Loucy (cell line): ENCODE results near the gene RASSF10.
"Not testable (repeated sequence)": the region's sequence is repeated elsewhere in the genome, so short reads cannot be mapped to it uniquely, and the experiment has no call there.

Source experiments
- H2AFZ ChIP-seq: fragments of 200-600 bp; sonication (generic); 2 replicates; pipeline ENCODE4 v1.6.0; 2016; ENCODE audit warnings: antibody characterized with exemption, mild to moderate bottlenecking, low read length, moderate library complexity
- H3F3A ChIP-seq: fragments of 200-600 bp; 2 replicates; pipeline ENCODE4 v1.6.0; 2016; ENCODE audit warnings: antibody characterized with exemption, low read depth, mild to moderate bottlenecking
- H3K27me3 ChIP-seq: fragments of 200-600 bp; sonication (generic); 2 replicates; pipeline ENCODE4 v1.6.1; 2014; ENCODE audit warnings: low read length, mild to moderate bottlenecking; ENCODE audit not compliant: insufficient read depth, poor library complexity, severe bottlenecking
- H3K36me3 ChIP-seq: fragments of 200-600 bp; sonication (generic); 2 replicates; pipeline ENCODE4 v1.6.1; 2016; ENCODE audit warnings: low read length; ENCODE audit not compliant: insufficient read depth
- H3K4me1 ChIP-seq: fragments of 200-600 bp; sonication (generic); 2 replicates; pipeline ENCODE4 v1.5.1; 2014; ENCODE audit warnings: low read length, mild to moderate bottlenecking; ENCODE audit not compliant: insufficient read depth, poor library complexity, severe bottlenecking
- H3K4me2 ChIP-seq: fragments of 200-600 bp; sonication (generic); 2 replicates; pipeline ENCODE4 v1.6.0; 2014; ENCODE audit warnings: antibody characterized with exemption, low read length, low read depth, mild to moderate bottlenecking; ENCODE audit not compliant: poor library complexity, severe bottlenecking
- H3K4me3 ChIP-seq: fragments of 200-600 bp; sonication (generic); 2 replicates; pipeline ENCODE4 v1.5.1; 2014; ENCODE audit warnings: low read length, mild to moderate bottlenecking, mixed read lengths; ENCODE audit not compliant: poor library complexity, severe bottlenecking
- H3K79me2 ChIP-seq: fragments of 200-600 bp; sonication (generic); 2 replicates; pipeline ENCODE4 v1.6.1; 2014; ENCODE audit warnings: low read length; ENCODE audit not compliant: insufficient read depth
- H3K9ac ChIP-seq: fragments of 200-600 bp; sonication (generic); 2 replicates; pipeline ENCODE4 v1.6.0; 2014; ENCODE audit warnings: mild to moderate bottlenecking, low read depth, low read length, moderate library complexity; ENCODE audit not compliant: poor library complexity, severe bottlenecking
- H3K9me2 ChIP-seq: fragments of 200-600 bp; sonication (generic); replicated peaks from 2 replicates; pipeline ENCODE4 v1.6.1; 2016; ENCODE audit warnings: low read depth, low read length, mixed read lengths
- H3K9me3 ChIP-seq: fragments of 200-600 bp; sonication (generic); 2 replicates; pipeline ENCODE4 v1.6.1; 2014; ENCODE audit warnings: mild to moderate bottlenecking, antibody characterized with exemption, low read length, low read depth; ENCODE audit not compliant: insufficient read depth
- H4K20me1 ChIP-seq: fragments of 200-600 bp; sonication (generic); 2 replicates; pipeline ENCODE4 v1.6.0; 2014; ENCODE audit warnings: antibody characterized with exemption, low read length, mild to moderate bottlenecking; ENCODE audit not compliant: insufficient read depth, poor library complexity, severe bottlenecking
- EZH2phosphoT487 ChIP-seq: fragments of 200-600 bp; IDR thresholded peaks from 2 replicates; pipeline ENCODE4 v1.6.1; 2018; ENCODE audit warnings: antibody characterized with exemption, mild to moderate bottlenecking, moderate library complexity, borderline replicate concordance
- TF ChIP-seq, protein P1 (sequence below): fragments of 200-600 bp; sonication (generic); conservative IDR thresholded peaks from 2 replicates; pipeline ENCODE4 v1.5.1; 2014; ENCODE audit warnings: mild to moderate bottlenecking, antibody characterized with exemption, low read length

The RASSF10 gene

DNA sequence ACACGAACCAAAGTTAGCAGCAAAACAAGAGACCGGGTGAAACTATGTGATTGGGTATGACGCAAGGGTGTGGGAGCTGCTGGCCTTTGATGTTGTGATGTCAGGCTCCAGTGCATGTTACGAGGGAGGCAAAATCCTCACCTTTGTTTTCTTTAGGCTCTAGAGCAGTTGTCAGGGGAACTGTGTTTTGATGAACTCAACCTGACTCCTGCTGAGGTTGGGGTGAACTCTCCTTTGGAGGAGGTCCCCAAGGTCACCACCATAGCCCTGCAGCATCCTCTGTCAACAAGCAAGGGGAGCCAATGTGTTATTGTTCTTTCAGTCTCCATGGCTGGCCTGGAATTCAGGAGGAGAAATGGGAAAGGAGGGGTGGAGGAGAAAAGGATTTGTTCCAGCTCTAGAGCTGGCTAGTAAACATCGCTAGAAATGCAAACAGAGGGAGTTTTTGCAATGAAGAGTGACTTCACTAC, 33.8 kb downstream of the RASSF10 start:
- Histone ChIP-seq H3K4me1 (no peaks in the 10 kb centered on the region), H2AFZ (no peak overlapping the region), H3K36me3 (no peaks in the 10 kb centered on the region), H3K4me3 (no peak overlapping the region), H3K9me3 (no peaks in the 10 kb centered on the region), H3K9me2 (no peaks in the 10 kb centered on the region), H3F3A (no peaks in the 10 kb centered on the region), H3K27me3 (peaks cover 5% of the 10 kb centered on the region), H3K79me2 (no peaks in the 10 kb centered on the region), H4K20me1 (no peaks in the 10 kb centered on the region), H3K9ac (no peak overlapping the region), H3K4me2 (no peak overlapping the region)
- TF ChIP-seq, protein P1, sequence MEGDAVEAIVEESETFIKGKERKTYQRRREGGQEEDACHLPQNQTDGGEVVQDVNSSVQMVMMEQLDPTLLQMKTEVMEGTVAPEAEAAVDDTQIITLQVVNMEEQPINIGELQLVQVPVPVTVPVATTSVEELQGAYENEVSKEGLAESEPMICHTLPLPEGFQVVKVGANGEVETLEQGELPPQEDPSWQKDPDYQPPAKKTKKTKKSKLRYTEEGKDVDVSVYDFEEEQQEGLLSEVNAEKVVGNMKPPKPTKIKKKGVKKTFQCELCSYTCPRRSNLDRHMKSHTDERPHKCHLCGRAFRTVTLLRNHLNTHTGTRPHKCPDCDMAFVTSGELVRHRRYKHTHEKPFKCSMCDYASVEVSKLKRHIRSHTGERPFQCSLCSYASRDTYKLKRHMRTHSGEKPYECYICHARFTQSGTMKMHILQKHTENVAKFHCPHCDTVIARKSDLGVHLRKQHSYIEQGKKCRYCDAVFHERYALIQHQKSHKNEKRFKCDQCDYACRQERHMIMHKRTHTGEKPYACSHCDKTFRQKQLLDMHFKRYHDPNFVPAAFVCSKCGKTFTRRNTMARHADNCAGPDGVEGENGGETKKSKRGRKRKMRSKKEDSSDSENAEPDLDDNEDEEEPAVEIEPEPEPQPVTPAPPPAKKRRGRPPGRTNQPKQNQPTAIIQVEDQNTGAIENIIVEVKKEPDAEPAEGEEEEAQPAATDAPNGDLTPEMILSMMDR = no peak
- no peak for TF ChIP-seq EZH2phosphoT487

DNA sequence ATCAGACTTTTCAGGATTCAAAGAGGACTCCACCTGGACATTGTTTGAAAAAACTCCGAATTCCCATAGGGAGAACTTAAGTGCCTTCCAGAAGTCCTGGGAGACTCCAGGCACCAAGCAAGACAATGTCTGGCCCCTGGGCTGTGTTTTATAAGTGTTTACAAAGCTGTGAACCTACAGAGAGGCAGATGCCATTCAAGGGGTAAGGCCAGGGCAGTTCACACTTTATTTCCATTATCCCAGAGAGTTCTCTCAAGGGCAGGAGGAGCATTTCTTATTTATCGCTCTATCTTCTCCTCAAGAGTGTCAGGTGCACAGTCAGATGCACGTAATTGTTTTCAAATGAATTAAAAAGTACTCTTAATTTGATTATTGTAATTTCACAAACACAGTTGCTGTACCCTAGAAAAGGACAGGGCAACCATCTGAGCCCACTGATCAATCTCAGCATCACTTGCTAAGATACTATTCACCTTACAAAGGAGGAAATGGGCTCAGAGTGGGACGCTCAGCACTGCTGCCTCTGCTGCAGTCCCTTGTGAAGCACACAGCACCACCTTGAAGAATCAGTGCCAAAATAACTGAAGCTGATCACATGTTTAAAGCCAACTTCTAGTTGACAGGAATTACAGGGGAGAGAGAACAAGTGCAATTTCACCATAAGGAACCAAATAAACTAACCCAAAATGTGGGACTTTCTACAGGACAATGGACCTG, 35.0 kb downstream of the RASSF10 start:
- no peaks in the 10 kb centered on the region for H3F3A ChIP-seq
- no peak overlapping the region for H3K4me2 ChIP-seq
- no peaks in the 10 kb centered on the region for H3K36me3 ChIP-seq
- no peaks in the 10 kb centered on the region for H3K9me2 ChIP-seq
- H3K9me3 ChIP-seq = no peaks in the 10 kb centered on the region
- H3K9ac ChIP-seq = no peak overlapping the region
- no peak overlapping the region for H3K4me3 ChIP-seq
- TF ChIP-seq EZH2phosphoT487 = no peak
- TF ChIP-seq, protein P1 = no peak
- no peaks in the 10 kb centered on the region for H3K79me2 ChIP-seq
- H2AFZ ChIP-seq = no peak overlapping the region
- no peaks in the 10 kb centered on the region for H3K4me1 ChIP-seq
- H4K20me1 ChIP-seq = no peaks in the 10 kb centered on the region
- H3K27me3 ChIP-seq = peaks cover 5% of the 10 kb centered on the region

GRCh38 chr11:13045089-13045488, 36.0 kb downstream of the RASSF10 start:
- not testable (repeated sequence) for H4K20me1 ChIP-seq, H2AFZ ChIP-seq, H3K9me3 ChIP-seq, H3F3A ChIP-seq, H3K36me3 ChIP-seq, H3K27me3 ChIP-seq, H3K9ac ChIP-seq, H3K4me1 ChIP-seq, H3K4me2 ChIP-seq, H3K9me2 ChIP-seq, H3K4me3 ChIP-seq, H3K79me2 ChIP-seq

GRCh38 chr11:13045734-13046133, 36.6 kb downstream of the RASSF10 start:
- Histone ChIP-seq H3K4me1 (no peaks in the 10 kb centered on the region), H2AFZ (no peak overlapping the region), H3K9ac (no peak overlapping the region), H3K4me3 (no peak overlapping the region), H3K79me2 (no peaks in the 10 kb centered on the region), H3K4me2 (no peak overlapping the region), H3K9me3 (no peaks in the 10 kb centered on the region), H3K36me3 (no peaks in the 10 kb centered on the region), H3K27me3 (peaks cover 5% of the 10 kb centered on the region), H3K9me2 (no peaks in the 10 kb centered on the region), H4K20me1 (no peaks in the 10 kb centered on the region), H3F3A (no peaks in the 10 kb centered on the region)
- no peak for TF ChIP-seq EZH2phosphoT487
- TF ChIP-seq, protein P1 = no peak
